ENCODE measurements around the gene ERCC6L2.

ERCC6L2 gene

DNA sequence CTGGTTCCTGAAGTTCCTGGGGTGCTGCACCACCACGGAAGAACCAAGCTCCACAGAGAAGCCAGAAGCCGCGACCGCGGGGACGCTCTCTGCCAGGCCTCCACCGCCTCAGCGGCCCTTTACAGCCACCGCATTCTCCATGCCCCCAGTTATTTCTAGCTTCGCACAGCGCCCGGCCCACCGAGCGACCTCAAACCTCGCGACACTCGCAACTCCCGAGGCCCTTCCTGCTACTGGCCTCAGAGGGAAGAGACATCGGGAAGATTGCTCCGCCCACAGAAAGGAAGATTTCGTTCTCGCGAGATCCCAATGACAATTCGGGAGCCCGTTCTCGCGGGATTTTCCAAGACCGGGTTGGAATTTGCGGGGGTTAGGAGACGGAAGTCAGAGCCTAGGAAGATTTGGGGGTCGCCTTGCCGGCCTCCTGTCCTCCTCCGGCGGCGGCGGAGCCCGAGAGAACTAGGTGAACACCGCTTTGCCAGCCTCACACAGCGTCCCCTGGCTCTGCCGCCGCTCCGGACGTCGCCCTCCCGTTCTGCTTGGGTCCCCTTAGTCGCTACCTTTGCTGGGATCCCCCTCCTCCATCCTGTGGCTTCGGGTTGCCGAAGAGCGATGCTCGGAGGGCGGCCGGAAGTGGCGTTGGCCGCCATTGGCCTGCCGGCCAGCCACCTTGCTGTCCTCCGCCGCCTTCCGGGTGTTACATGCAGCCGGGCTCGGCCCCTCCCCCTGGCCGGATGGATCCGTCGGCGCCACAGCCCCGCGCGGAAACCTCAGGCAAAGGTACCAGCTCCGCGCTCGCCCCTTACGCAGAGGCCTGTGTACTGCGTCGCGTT, at the start of gene ERCC6L2:
Gene ERCC6L2 (plus strand): TSS at position 387 of the 833 bp plus-strand sequence. CDS start 348 bp downstream, at position 735.
- H3K4me3 ChIP-seq (ENCODE audit: low read depth, low read length), result no peak within 1 kb of the TSS

DNA sequence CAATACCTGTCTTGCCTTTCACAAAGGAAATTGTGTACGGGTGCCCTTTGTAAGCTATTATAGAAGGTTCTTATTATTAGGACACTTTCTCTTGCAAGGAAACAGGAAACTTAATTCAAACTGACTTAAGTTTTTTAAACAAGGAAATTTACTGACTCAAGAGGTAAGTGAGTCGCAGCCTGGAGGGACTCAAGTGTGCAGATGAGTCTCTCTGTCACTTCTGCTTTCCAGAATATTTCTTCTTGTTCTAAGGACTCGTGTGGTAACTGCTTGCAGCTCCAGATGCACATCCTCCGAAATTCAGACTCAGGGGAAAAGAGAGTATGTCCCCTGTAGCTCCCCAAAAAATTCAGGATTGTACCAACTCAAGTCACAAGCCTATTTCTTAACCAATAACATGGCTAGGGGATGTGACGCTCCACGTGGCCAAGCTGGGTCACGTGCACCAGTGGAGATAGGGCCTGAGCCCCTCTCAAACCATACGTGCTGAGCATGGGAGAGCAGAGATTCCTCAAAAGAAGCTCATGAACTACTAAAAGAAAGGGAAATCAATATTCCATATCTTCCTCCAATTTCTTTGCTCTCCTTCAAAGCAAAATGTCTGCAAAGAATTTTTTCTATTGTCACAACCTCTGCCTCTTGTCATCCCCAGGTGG, 49.2 kb upstream of the ERCC6L2 start:
- H3K4me3 ChIP-seq (ENCODE audit: low read depth, low read length), result no peak overlapping the region

DNA sequence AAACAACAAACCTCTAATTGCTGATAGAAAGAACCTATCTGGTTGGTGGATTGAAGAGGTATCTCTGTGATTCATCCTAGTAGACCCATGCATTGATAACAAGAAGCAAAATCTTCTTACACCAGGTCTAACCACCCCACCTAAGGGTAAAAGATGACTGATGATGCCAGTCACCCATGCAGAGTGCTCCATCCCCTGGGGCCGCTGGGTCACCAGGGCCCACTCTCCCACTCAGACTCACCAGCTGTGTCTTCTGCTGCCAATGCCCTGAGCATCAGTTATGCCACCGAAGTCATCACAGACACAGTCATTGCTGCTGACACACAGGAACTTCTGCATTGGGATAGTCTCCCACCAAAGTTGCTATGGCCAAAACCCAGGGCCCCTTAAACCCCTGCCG, 44.7 kb upstream of the ERCC6L2 start:
- H3K4me3 ChIP-seq (ENCODE audit: low read depth, low read length), result no peak overlapping the region

DNA sequence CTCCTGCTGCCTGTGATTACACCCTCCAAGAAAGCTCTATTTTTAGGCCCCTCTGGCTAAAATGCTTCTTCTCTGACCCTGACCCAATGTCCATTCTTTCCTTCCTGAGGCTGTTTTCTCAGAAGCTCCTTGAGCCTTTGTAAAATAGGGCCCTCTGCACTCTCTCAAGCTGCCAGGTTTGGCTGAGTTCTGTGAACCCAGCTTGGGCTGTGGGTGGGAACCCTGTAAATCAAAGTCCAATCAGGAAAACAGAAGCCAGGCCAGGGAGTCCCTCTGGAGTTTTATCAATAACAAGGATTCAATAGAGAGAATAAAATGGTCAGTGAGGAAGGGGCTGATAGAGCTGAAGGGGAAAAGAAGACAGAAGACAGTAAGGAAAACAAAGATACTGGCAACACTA, 43.7 kb upstream of the ERCC6L2 start:
- H3K4me3 ChIP-seq (ENCODE audit: low read depth, low read length), result no peak overlapping the region

DNA sequence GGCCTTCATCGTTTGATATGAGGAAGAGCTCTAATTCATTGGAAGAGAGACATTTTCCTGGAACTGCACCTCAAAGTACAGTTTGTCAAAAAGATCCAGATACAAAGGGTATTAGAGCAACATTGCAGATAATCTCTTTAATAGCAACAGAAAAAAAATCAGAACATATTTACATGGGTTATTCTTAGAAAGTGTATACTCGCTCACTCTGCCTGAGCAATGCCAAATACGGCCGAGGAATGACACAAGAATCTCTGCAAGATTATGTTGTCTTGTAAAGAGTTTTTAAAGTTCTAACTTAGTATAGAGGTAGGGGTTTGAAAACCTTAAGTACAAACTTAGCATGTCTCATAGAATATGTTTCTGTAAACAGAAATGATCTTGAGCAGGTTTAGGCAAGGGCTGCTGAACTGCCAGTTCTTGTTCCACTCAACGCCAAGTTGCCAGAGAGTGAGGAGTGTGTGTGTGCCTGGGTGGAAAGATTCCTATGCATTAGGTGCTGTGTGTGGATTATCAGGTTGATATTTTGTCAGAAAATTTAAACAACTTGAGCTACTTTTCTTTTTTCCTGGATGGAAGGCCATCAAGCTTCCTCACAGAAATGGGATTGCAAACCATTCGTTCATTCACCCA, 41.8 kb upstream of the ERCC6L2 start:
- H3K4me3 ChIP-seq (ENCODE audit: low read depth, low read length), result no peak overlapping the region

- no peak overlapping the region for H3K4me3 ChIP-seq (ENCODE audit: low read depth, low read length)
Measured at GRCh38 chr9:95834281-95834907, 41.1 kb upstream of the ERCC6L2 start.

DNA sequence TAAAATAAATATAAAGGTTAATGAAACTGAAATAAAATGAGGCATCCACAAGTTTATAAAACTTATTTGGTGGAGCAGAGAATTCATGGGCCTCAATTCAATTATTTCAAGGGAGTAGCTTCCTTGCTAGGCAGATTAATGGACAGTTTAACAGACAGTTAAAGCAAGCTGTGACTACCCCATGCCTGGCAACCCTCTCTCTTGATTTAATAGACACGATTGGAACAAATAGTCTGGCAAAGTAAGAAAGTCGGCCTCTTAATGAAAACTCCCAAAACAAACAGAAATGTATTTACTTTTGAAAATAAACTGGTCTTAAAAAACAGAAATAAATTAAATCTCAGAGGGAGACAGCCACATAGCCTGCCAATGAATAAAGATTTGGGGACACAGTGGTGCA, 40.1 kb upstream of the ERCC6L2 start:
- H3K4me3 ChIP-seq (ENCODE audit: low read depth, low read length), result no peak overlapping the region

GRCh38 chr9:95836072-95836471, 39.4 kb upstream of the ERCC6L2 start:
- no peak overlapping the region for H3K4me3 ChIP-seq (ENCODE audit: low read depth, low read length)

DNA sequence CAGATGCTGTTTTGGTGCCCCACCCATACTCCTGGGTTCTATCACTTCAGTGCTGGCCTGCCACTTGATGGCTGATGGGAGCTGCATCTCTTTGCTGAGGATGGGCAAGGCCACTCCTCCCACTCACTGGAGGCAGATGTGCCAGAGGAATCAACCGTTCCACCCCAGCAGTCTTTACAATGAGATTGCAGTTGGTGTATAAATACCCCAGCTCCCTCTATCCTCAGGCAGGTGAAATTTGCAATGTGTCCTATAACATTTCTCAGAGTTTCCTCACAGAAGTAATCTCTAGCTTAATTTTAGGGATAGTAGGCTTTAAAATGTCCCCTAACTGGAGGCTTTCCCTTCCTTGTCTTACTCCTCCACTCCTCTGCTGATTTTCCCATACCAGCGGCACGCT, 36.5 kb upstream of the ERCC6L2 start:
- no peak overlapping the region for H3K4me3 ChIP-seq (ENCODE audit: low read depth, low read length)

DNA sequence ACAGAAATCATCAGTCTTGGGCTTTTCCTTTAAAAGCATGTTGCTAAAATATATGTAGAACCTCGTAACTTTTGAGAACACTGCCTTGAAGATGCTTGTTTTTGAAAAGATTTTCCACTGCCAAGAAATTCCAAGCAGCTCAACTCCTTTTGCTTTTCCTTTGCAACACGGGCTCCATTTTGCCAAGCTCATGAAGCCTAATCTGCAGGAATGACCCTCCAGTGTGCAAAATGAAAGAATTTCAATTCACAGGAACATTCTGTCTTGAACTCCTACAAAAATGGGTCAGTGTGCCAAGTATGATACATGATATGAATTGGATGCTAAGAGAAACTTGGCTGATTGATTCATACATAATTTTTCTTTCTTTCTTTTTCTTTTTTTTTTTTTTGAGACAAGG, 35.4 kb upstream of the ERCC6L2 start:
- H3K4me3 ChIP-seq (ENCODE audit: low read depth, low read length), result no peak overlapping the region

DNA sequence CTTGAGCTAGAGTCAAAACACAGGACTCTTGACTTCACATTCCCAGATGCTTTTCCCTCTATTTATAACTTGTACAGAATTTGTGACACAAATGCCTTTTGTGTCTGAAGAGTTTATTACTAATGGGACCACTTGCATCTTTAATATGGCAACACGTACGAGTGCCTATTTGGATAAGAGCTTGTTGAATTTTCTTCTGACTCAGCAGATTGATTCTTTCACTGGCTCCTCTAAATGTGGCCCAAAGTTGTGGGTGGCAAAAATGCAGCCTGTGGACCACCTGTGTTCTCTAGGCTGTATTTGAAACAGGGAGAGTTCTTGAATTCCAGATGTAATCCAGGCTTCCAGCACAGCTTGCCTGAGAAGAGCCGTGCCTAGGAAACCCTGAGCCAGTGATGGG, 34.1 kb upstream of the ERCC6L2 start:
- H3K4me3 ChIP-seq (ENCODE audit: low read depth, low read length), result no peak overlapping the region

DNA sequence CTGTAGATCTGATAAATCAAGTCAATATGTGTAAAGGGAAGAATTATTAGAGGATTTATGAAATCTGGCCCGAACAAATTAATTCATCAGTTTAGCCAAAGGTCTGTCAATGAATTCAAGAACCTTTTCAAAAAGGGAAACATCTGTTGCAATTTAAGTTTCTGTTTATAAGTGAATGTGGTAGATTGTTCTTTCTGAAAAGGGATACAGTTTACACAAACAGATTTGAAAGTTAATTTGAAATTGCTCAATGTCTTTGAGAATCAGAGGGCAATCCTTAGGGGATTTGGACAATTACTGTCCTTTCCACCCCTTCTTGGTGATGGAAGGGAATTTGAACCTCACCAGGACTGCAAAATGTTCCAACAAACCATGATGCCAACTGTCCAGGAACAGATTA, 29.7 kb upstream of the ERCC6L2 start:
- H3K4me3 ChIP-seq (ENCODE audit: low read depth, low read length), result no peak overlapping the region

DNA sequence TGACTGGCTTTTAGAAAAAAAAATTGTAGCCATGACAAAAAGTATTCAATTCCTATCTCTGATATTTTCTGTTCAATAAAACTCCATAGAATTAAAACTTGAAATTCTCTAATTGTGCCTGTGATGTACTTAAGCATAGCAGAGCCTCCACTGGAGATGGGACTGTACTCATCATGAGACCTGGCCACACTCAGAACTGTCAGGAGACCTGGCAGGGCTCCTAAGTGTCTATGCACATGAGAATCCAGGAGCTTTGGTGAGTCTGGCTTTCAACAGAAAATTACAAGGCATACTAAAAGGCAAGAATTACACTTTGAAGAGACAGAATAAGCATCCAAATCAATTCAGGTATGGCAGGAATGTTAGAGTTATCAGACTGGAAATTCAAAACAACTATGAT, 26.7 kb upstream of the ERCC6L2 start:
- no peak overlapping the region for H3K4me3 ChIP-seq (ENCODE audit: low read depth, low read length)

- no peak overlapping the region for H3K4me3 ChIP-seq (ENCODE audit: low read depth, low read length)
Measured at GRCh38 chr9:95852059-95853032, 23.1 kb upstream of the ERCC6L2 start.

- H3K4me3 ChIP-seq (ENCODE audit: low read depth, low read length), result no peak overlapping the region
Measured at GRCh38 chr9:95854386-95855020, 21.0 kb upstream of the ERCC6L2 start.

DNA sequence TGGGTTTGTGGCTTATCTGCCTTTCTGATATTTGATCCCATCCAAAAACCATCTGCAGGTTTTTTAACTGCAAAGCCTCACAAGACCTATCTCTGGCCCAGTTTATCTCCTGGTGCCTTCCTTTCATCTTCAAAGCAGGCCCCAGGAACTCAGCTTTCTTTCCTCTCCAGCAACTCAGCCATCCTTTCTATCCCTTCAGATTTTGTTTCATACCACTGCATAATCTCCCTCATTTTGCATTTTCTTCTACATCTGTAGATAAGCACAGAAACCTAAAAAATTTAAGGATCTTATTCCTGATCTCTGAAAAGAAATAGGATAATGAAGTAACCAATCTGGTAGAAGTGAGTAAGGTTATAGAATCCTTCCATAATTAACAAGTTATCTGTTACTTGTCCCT, 19.5 kb upstream of the ERCC6L2 start:
- no peak overlapping the region for H3K4me3 ChIP-seq (ENCODE audit: low read depth, low read length)

DNA sequence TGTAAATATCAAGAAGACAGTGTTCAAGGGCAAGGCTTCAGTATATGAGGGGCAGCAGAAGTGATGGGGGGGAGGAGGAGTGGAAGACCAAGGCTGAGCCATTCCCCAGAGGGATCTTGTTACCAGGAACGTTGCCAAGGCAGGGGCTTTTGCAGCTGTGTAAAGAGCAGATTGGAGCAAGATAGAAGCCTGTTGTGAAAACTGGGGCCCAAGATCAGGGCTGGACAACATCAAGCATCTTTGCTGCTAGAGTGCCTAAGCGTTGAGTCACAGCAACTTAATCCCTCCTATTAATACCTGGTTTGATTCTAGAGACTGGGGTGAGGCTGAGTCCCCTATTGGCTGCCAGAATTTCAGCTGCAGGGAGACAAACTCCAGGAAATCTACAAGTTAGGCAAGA, 18.4 kb upstream of the ERCC6L2 start:
- no peak overlapping the region for H3K4me3 ChIP-seq (ENCODE audit: low read depth, low read length)

DNA sequence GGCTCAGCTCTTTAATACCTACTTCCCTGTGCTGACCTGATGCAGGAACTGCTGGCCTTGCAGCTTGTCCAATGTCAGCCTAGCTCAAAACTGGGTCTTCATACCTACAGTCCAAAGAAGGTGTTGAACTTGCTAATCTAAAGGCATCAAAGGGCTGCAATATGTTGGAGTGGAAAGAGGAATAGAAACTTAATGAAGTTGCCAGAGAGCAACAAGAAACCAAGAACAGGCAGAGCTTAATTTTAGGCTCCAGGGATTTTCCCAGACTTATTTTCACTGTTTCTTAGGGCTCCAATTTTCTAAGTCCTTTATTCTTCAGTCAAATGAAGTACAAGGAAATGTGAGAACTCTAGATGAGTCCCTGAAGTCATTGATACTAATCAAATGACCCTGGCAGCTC, 17.6 kb upstream of the ERCC6L2 start:
- no peak overlapping the region for H3K4me3 ChIP-seq (ENCODE audit: low read depth, low read length)

DNA sequence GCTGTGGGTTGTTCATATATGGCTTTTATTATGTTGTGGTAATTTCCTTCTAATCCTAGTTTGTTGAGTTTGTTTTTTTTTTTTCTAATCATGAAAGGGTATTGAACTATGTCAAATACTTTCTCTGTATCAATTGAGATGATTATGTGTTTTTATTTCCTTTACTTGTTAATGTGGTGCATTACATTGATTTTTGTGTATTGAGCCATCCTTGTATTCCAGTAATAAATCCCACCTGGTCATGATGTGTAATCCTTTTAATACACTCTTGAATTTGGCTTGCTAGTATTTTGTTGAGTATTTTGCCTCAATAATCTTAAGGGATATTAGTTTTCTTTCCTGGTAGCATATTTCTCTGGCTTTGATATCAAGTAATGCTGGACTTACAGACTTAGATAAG, 13.1 kb upstream of the ERCC6L2 start:
- no peak overlapping the region for H3K4me3 ChIP-seq (ENCODE audit: low read depth, low read length)
